ENCODE measurements around the gene ABCC1. TPM values are rescaled to one million over a fixed set of nuclear protein-coding genes. Genes with fewer than 3 reads are reported as not detected.

ABCC1 gene
- total RNA-seq, 2 donors from 2014 or later: 26.2 to 27.8 TPM

- DNase-seq (ENCODE audit: low spot score): no peak
- intact Hi-C loops (cut with DNase I): loop anchor here in 1 of 2 donors (10.0 kb wide), 1 partner anchor 125 kb away; the partner anchor contains the start of gene CEP20
These were observed 60.8 kb downstream of the ABCC1 start for GRCh38 chr16:16010194-16010593.

GRCh38 chr16:16012144-16012543, 62.7 kb downstream of the ABCC1 start:
- no peak for DNase-seq (ENCODE audit: low spot score)
- intact Hi-C loops (cut with DNase I): loop anchor here in 1 of 2 donors (10.0 kb wide), 1 partner anchor 127 kb away; the partner anchor contains the start of gene CEP20

GRCh38 chr16:16013812-16014211, 64.4 kb downstream of the ABCC1 start:
- DNase-seq (ENCODE audit: low spot score): no peak
- intact Hi-C loops (cut with DNase I): loop anchor here in 1 of 2 donors (10.0 kb wide), 1 partner anchor 129 kb away; the partner anchor contains the start of gene CEP20

GRCh38 chr16:16014329-16015224, 65.2 kb downstream of the ABCC1 start:
- DNase-seq (ENCODE audit: low spot score): peak; percentile 83
- intact Hi-C loops (cut with DNase I): loop anchor here in 1 of 2 donors (10.0 kb wide), 1 partner anchor 130 kb away; the partner anchor contains the start of gene CEP20

- intact Hi-C loops (cut with DNase I): loop anchor here in 1 of 2 donors (10.0 kb wide), 1 partner anchor 131 kb away; the partner anchor contains the start of gene CEP20
- no peak for DNase-seq (ENCODE audit: low spot score)
These were observed 66.4 kb downstream of the ABCC1 start for GRCh38 chr16:16015849-16016248.

GRCh38 chr16:16016388-16016964, 67.1 kb downstream of the ABCC1 start:
- intact Hi-C loops (cut with DNase I): loop anchor here in 1 of 2 donors (10.0 kb wide), 1 partner anchor 132 kb away; the partner anchor contains the start of gene CEP20
- no peak for DNase-seq (ENCODE audit: low spot score)

- intact Hi-C loops (cut with DNase I): loop anchor here in 1 of 2 donors (10.0 kb wide), 1 partner anchor 133 kb away; the partner anchor contains the start of gene CEP20
- no peak for DNase-seq (ENCODE audit: low spot score)
These were observed 68.4 kb downstream of the ABCC1 start for GRCh38 chr16:16017812-16018211.

- no peak for DNase-seq (ENCODE audit: low spot score)
- intact Hi-C loops (cut with DNase I): loop anchor here in 1 of 2 donors (10.0 kb wide), 1 partner anchor 134 kb away; the partner anchor contains the start of gene CEP20
These were observed 69.3 kb downstream of the ABCC1 start for GRCh38 chr16:16018705-16019104.

- intact Hi-C loops (cut with DNase I): loop anchor here in 1 of 2 donors (10.0 kb wide), 1 partner anchor 135 kb away; the partner anchor contains the start of gene CEP20
These were observed 70.1 kb downstream of the ABCC1 start for GRCh38 chr16:16019488-16019887.

GRCh38 chr16:16020291-16020690, 70.9 kb downstream of the ABCC1 start:
- intact Hi-C loops (cut with DNase I): no loop called here
- no peak for DNase-seq (ENCODE audit: low spot score)

More at GRCh38 chr16:16019488-16019887, 70.1 kb downstream of the ABCC1 start:
- DNase-seq (ENCODE audit: low spot score): no peak

GRCh38 chr16:16021020-16021419, 71.6 kb downstream of the ABCC1 start:
- DNase-seq (ENCODE audit: low spot score): no peak
- intact Hi-C loops (cut with DNase I): no loop called here

- intact Hi-C loops (cut with DNase I): no loop called here
- DNase-seq (ENCODE audit: low spot score): no peak
These were observed 72.2 kb downstream of the ABCC1 start for GRCh38 chr16:16021646-16021987.

GRCh38 chr16:16021988-16022682, 72.7 kb downstream of the ABCC1 start:
- peak; percentile 99 for DNase-seq (ENCODE audit: low spot score)
- intact Hi-C loops (cut with DNase I): no loop called here

- no peak for DNase-seq (ENCODE audit: low spot score)
These were observed 73.3 kb downstream of the ABCC1 start for GRCh38 chr16:16022683-16023064.

GRCh38 chr16:16025214-16025968, 76.0 kb downstream of the ABCC1 start:
- intact Hi-C loops (cut with DNase I): loop anchor here in 1 of 2 donors (5.0 kb wide), 1 partner anchor 52 kb away; no protein-coding TSS in a partner anchor
- no peak for DNase-seq (ENCODE audit: low spot score)

More at GRCh38 chr16:16022683-16023064, 73.3 kb downstream of the ABCC1 start:
- intact Hi-C loops (cut with DNase I): no loop called here

- intact Hi-C loops (cut with DNase I): loop anchor here in 1 of 2 donors (5.0 kb wide), 1 partner anchor 49 kb away; no protein-coding TSS in a partner anchor
- DNase-seq (ENCODE audit: low spot score): no peak
These were observed 78.4 kb downstream of the ABCC1 start for GRCh38 chr16:16027728-16028310.

- intact Hi-C loops (cut with DNase I): loop anchor here in 1 of 2 donors (5.0 kb wide), 1 partner anchor 49 kb away; no protein-coding TSS in a partner anchor
- DNase-seq (ENCODE audit: low spot score): no peak
These were observed 79.0 kb downstream of the ABCC1 start for GRCh38 chr16:16028311-16028999.
